Fibroblast of skin of right quadriceps (primary cell): Measurements from ENCODE around the gene TTF1.
A peak's percentile ranks its signal among the peaks of the same experiment; 100 is the strongest.

Experiments
- DNase-seq: peaks from one replicate; pipeline ENCODE4 v3.0.0-alpha.2; 2013

Gene TTF1

GRCh38 chr9:132364068-132364467, 42.6 kb downstream of the TTF1 start:
- DNase-seq = no peak

GRCh38 chr9:132357764-132358163, 48.9 kb downstream of the TTF1 start:
- no peak for DNase-seq

- DNase-seq = no peak
These were observed 50.2 kb downstream of the TTF1 start for GRCh38 chr9:132356324-132356924.

GRCh38 chr9:132354637-132355355, 51.8 kb downstream of the TTF1 start, which contains the start of gene SETX:
Gene SETX (minus strand): TSS chr9:132354986. CDS start chr9:132349428, 5,558 bp downstream.
- peak; percentile 97 for DNase-seq

- no peak for DNase-seq
These were observed 55.1 kb downstream of the TTF1 start for GRCh38 chr9:132351404-132352045.

GRCh38 chr9:132350861-132351315, 55.8 kb downstream of the TTF1 start:
- DNase-seq = no peak

GRCh38 chr9:132348676-132349075, 58.0 kb downstream of the TTF1 start:
- no peak for DNase-seq

GRCh38 chr9:132346177-132346576, 60.5 kb downstream of the TTF1 start:
- DNase-seq = no peak

GRCh38 chr9:132341177-132341840, 65.3 kb downstream of the TTF1 start:
- DNase-seq = no peak

- DNase-seq = no peak
These were observed 72.3 kb downstream of the TTF1 start for GRCh38 chr9:132334364-132334763.

GRCh38 chr9:132333556-132333955, 73.1 kb downstream of the TTF1 start:
- no peak for DNase-seq

- DNase-seq = no peak
These were observed 78.1 kb downstream of the TTF1 start for GRCh38 chr9:132328580-132328979.

- no peak for DNase-seq
These were observed 79.1 kb downstream of the TTF1 start for GRCh38 chr9:132327537-132327936.
